Mesothelial cell of epicardium (in vitro differentiated cells): Measurements from ENCODE around the gene PGBD5. TPM values are rescaled to one million over a fixed set of nuclear protein-coding genes. Genes with fewer than 3 reads are reported as not detected.

Experiments used
- DNase-seq, 2 experiments: peaks; one replicate each; pipeline ENCODE4 v3.0.0; 2021; ENCODE audit warnings: low spot score in 2 of 2; ENCODE audit not compliant: unreplicated experiment in 2 of 2
- H3K27ac Mint-ChIP-seq: 2 replicates; pipeline ENCODE4 v1.8.0; 2021; ENCODE audit warnings: mixed read lengths
- H3K27me3 Mint-ChIP-seq: 2 replicates; pipeline ENCODE4 v1.8.0; 2021; ENCODE audit warnings: low read depth, mixed read lengths
- H3K36me3 Mint-ChIP-seq: 2 replicates; pipeline ENCODE4 v1.8.0; 2021; ENCODE audit warnings: mixed read lengths
- H3K4me1 Mint-ChIP-seq: 2 replicates; pipeline ENCODE4 v1.8.0; 2021; ENCODE audit warnings: mixed read lengths
- H3K4me3 Mint-ChIP-seq: 2 replicates; pipeline ENCODE4 v1.8.0; 2021; ENCODE audit warnings: mild to moderate bottlenecking, moderate library complexity, mixed read lengths
- H3K9me3 Mint-ChIP-seq: 2 replicates; pipeline ENCODE4 v1.8.0; 2021; ENCODE audit warnings: mixed read lengths
- CTCF ChIP-seq: fragments of 200-600 bp; sonication (generic); IDR thresholded peaks from one replicate; pipeline ENCODE4 v1.5.0; 2021; ENCODE audit warnings: antibody characterized with exemption; ENCODE audit not compliant: unreplicated experiment
- total RNA-seq: library from RNA; stranded (reverse); gene quantifications from 3 replicates; pipeline ENCODE4 v1.2.1, GENCODE V29; 2021

The PGBD5 gene
- total RNA-seq, 1 donor from 2014 or later: 0.94 TPM

DNA sequence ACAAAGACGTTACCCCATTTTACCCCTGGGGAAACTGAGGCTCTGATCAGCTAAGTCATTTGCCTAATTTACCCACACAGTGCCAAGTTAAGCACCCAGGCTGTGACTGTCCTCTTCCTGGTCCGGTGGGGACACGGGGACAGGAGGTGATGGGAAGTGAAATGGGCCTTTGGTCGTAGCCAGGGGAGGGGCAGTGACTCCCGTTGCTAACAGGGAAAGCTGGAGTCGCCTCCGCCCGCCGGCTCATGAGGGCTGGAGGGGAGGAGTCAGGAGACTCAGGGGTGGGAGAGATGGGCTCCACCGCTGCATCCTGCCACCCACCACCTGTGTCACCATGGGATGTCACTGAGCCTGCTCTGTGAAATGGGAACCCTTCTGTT, 139.3 kb downstream of the PGBD5 start:
- peaks cover 2% of the 10 kb centered on the region for H3K4me1 Mint-ChIP-seq
- H3K36me3 Mint-ChIP-seq: peaks cover 2% of the 10 kb centered on the region
- no peak for DNase-seq
- no peak overlapping the region for H3K4me3 Mint-ChIP-seq
- no peak overlapping the region for H3K27ac Mint-ChIP-seq
- TF ChIP-seq CTCF: no peak
- H3K9me3 Mint-ChIP-seq: no peaks in the 10 kb centered on the region
- H3K27me3 Mint-ChIP-seq: peaks cover 32% of the 10 kb centered on the region

GRCh38 chr1:230286166-230286889, 139.8 kb downstream of the PGBD5 start:
- Mint-ChIP-seq H3K36me3 (peaks cover 2% of the 10 kb centered on the region), H3K4me1 (no peaks in the 10 kb centered on the region), H3K4me3 (no peak overlapping the region), H3K27ac (no peak overlapping the region), H3K27me3 (peaks cover 27% of the 10 kb centered on the region), H3K9me3 (no peaks in the 10 kb centered on the region)
- no peak for DNase-seq
- TF ChIP-seq CTCF: no peak

GRCh38 chr1:230285351-230285750, 140.8 kb downstream of the PGBD5 start:
- peaks cover 2% of the 10 kb centered on the region for H3K36me3 Mint-ChIP-seq
- H3K27ac Mint-ChIP-seq: no peak overlapping the region
- H3K9me3 Mint-ChIP-seq: no peaks in the 10 kb centered on the region
- H3K4me3 Mint-ChIP-seq: no peak overlapping the region
- H3K4me1 Mint-ChIP-seq: no peaks in the 10 kb centered on the region
- DNase-seq: no peak
- TF ChIP-seq CTCF: no peak
- H3K27me3 Mint-ChIP-seq: peaks cover 21% of the 10 kb centered on the region

DNA sequence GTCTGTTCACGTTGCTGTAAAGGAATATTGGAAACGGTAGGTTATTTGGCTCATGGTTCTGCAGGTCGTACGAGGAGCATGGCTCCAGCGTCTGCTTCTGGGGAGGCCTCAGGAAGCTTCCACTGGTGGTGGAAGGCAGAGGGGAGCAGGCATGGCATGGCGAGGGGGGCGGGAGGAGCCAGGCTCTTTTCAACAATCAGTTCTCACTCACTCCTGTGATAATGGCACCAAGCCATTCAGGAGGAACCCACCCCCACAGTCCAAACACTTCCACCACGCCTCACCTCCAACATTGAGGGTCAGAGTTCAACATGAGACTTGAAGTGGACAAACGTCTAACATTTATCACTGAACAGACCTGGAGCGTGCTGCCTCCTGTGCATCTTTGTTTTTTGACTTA, 141.2 kb downstream of the PGBD5 start:
- TF ChIP-seq CTCF: no peak
- no peak for DNase-seq
- no peak overlapping the region for H3K27ac Mint-ChIP-seq
- peaks cover 19% of the 10 kb centered on the region for H3K27me3 Mint-ChIP-seq
- H3K4me1 Mint-ChIP-seq: no peaks in the 10 kb centered on the region
- H3K9me3 Mint-ChIP-seq: no peaks in the 10 kb centered on the region
- H3K4me3 Mint-ChIP-seq: no peak overlapping the region
- H3K36me3 Mint-ChIP-seq: peaks cover 2% of the 10 kb centered on the region

- Mint-ChIP-seq H3K27ac (no peak overlapping the region), H3K27me3 (peaks cover 14% of the 10 kb centered on the region), H3K4me3 (no peak overlapping the region), H3K4me1 (no peaks in the 10 kb centered on the region), H3K9me3 (no peaks in the 10 kb centered on the region), H3K36me3 (peaks cover 6% of the 10 kb centered on the region)
- TF ChIP-seq CTCF: no peak
- no peak for DNase-seq
Measured at GRCh38 chr1:230283678-230284077, 142.5 kb downstream of the PGBD5 start.
